OCI-LY3 (cell line): ENCODE data around the gene EXOC1.

Experiments
- EZH2phosphoT487 ChIP-seq: fragments of 200-600 bp; shearing (Covaris generic); IDR thresholded peaks from 2 replicates; pipeline ENCODE4 v1.6.1; 2018; ENCODE audit warnings: antibody characterized with exemption, mixed run types, low read depth
- TF ChIP-seq, protein P1 (sequence below): fragments of 200-600, 300-600 bp; sonication (generic); IDR thresholded peaks from 2 replicates; pipeline ENCODE4 v1.5.1; 2014; ENCODE audit warnings: antibody characterized with exemption, low read length, low read depth

DNA sequence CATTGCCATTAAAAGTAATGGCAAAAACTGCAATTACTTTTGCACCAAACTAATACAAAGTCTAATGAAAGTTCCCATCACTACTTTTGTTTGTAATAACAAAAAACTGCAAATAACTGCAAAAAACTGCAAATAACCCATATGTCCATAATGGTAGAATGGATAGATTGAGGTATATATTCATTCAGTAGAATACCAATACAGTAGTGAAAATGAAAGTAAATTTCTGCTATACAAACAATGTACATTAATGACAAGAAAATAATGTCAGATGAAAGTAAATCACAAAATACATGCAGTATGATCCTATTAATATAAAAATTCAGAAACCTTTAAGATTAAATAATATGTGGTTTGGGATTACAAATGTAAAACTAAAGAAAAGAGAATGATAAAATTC is 54.0 kb downstream of the EXOC1 start:
- TF ChIP-seq, protein P1, sequence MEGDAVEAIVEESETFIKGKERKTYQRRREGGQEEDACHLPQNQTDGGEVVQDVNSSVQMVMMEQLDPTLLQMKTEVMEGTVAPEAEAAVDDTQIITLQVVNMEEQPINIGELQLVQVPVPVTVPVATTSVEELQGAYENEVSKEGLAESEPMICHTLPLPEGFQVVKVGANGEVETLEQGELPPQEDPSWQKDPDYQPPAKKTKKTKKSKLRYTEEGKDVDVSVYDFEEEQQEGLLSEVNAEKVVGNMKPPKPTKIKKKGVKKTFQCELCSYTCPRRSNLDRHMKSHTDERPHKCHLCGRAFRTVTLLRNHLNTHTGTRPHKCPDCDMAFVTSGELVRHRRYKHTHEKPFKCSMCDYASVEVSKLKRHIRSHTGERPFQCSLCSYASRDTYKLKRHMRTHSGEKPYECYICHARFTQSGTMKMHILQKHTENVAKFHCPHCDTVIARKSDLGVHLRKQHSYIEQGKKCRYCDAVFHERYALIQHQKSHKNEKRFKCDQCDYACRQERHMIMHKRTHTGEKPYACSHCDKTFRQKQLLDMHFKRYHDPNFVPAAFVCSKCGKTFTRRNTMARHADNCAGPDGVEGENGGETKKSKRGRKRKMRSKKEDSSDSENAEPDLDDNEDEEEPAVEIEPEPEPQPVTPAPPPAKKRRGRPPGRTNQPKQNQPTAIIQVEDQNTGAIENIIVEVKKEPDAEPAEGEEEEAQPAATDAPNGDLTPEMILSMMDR: no peak
- TF ChIP-seq EZH2phosphoT487: no peak
